ENCODE data around the gene BUB3. TPM values are rescaled to one million over a fixed set of nuclear protein-coding genes. Genes with fewer than 3 reads are reported as not detected.
A peak's percentile ranks its signal among the peaks of the same experiment; 100 is the strongest.

Gene BUB3
- total and polyA plus RNA-seq, 2 experiments from 2014 or later = 243 to 272 TPM

- Histone ChIP-seq H3K27me3 (ENCODE audit: insufficient read depth) (peaks cover 69% of the 10 kb centered on the region), H3K9me2 (ENCODE audit: insufficient read depth) (no peaks in the 10 kb centered on the region), H3K79me2 (replicated peaks; ENCODE audit: insufficient read depth) (peaks cover 18% of the 10 kb centered on the region), H2AFZ (peak overlapping the region; percentile 78; the same call in 1 of the 2 replicates), H3K4me3 (peak overlapping the region; percentile 60), H4K20me1 (replicated peaks; ENCODE audit: insufficient read depth) (peaks cover 15% of the 10 kb centered on the region), H3F3A (replicated peaks; ENCODE audit: low read depth) (peaks cover 33% of the 10 kb centered on the region), H3K4me1 (ENCODE audit: insufficient read depth) (peaks cover 59% of the 10 kb centered on the region), H3K36me3 (ENCODE audit: insufficient read depth) (peaks cover 10% of the 10 kb centered on the region), H3K4me2 (peak overlapping the region; percentile 83), H3K27ac (ENCODE audit: low read depth) (0 out of 2 replicates have a peak overlapping the region, but pooled peaks have one; percentile 29)
- Mint-ChIP-seq H3K27ac (peak overlapping the region; percentile 82), H3K4me3 (peak overlapping the region; percentile 70), H3K36me3 (ENCODE audit: low read depth) (peaks cover 31% of the 10 kb centered on the region), H3K4me1 (peaks cover 51% of the 10 kb centered on the region), H3K27me3 (ENCODE audit: insufficient read depth, low read depth, poor library complexity) (peaks cover 63% of the 10 kb centered on the region), H3K9me3 (peaks cover 5% of the 10 kb centered on the region; the same call in 2 of the 3 replicates)
- DNase-seq (ENCODE audit: low spot score) = peak; percentile 89
- no peak for TF ChIP-seq ZNF331 (CRISPR knock-in tag; IDR thresholded peaks at IDR 0.05; ENCODE audit: low read depth)
- peak; percentile 21; the same call in 1 of the 2 replicates for TF ChIP-seq POLR2AphosphoS5 (IDR thresholded peaks at IDR 0.05; ENCODE audit: low read depth)
- no peak for TF ChIP-seq NANOG (IDR thresholded peaks at IDR 0.05; ENCODE audit: borderline replicate concordance)
- TF ChIP-seq EZH2phosphoT487 (IDR thresholded peaks at IDR 0.05; ENCODE audit: unreplicated experiment) = peak; percentile 60
- peak; percentile 39 for TF ChIP-seq ETS1 (IDR thresholded peaks at IDR 0.05)
- ATAC-seq = peak; percentile 6
Observed at GRCh38 chr10:123150986-123151736, 3.0 kb upstream of the BUB3 start.

- Mint-ChIP-seq H3K4me3 (peak overlapping the region; percentile 70), H3K27ac (peak overlapping the region; percentile 82; the same call in 1 of the 2 replicates), H3K4me1 (peaks cover 51% of the 10 kb centered on the region), H3K27me3 (ENCODE audit: insufficient read depth, low read depth, poor library complexity) (peaks cover 57% of the 10 kb centered on the region), H3K36me3 (ENCODE audit: low read depth) (peaks cover 37% of the 10 kb centered on the region), H3K9me3 (peaks cover 5% of the 10 kb centered on the region; the same call in 2 of the 3 replicates)
- Histone ChIP-seq H3K4me2 (peak overlapping the region; percentile 83), H3K4me3 (peak overlapping the region; percentile 60), H3K27ac (ENCODE audit: low read depth) (no peak overlapping the region), H3K4me1 (ENCODE audit: insufficient read depth) (peaks cover 55% of the 10 kb centered on the region), H3K79me2 (replicated peaks; ENCODE audit: insufficient read depth) (peaks cover 24% of the 10 kb centered on the region), H3F3A (replicated peaks; ENCODE audit: low read depth) (peaks cover 29% of the 10 kb centered on the region), H2AFZ (no peak overlapping the region), H3K27me3 (ENCODE audit: insufficient read depth) (peaks cover 63% of the 10 kb centered on the region), H4K20me1 (replicated peaks; ENCODE audit: insufficient read depth) (peaks cover 20% of the 10 kb centered on the region), H3K9me2 (ENCODE audit: insufficient read depth) (no peaks in the 10 kb centered on the region), H3K36me3 (ENCODE audit: insufficient read depth) (peaks cover 14% of the 10 kb centered on the region)
- no peak for DNase-seq (ENCODE audit: low spot score)
- no peak for ATAC-seq
- TF ChIP-seq JUNB (IDR thresholded peaks at IDR 0.05; ENCODE audit: unreplicated experiment) (no peak), CTCF (conservative IDR thresholded peaks at IDR 0.05; ENCODE audit: low read depth in 2 of 2) (no peak), EZH2phosphoT487 (IDR thresholded peaks at IDR 0.05; ENCODE audit: unreplicated experiment) (no peak), REST (IDR thresholded peaks at IDR 0.05; ENCODE audit: unreplicated experiment) (no peak), ETS1 (IDR thresholded peaks at IDR 0.05) (no peak), CREB1 (CRISPR knock-in tag; IDR thresholded peaks at IDR 0.05; ENCODE audit: low read depth) (no peak), EZH2 (IDR thresholded peaks at IDR 0.05; ENCODE audit: low read depth, unreplicated experiment) (no peak), ZNF114 (CRISPR knock-in tag; IDR thresholded peaks at IDR 0.05) (no peak), ZNF331 (CRISPR knock-in tag; IDR thresholded peaks at IDR 0.05; ENCODE audit: low read depth) (no peak), STAT1 (IDR thresholded peaks at IDR 0.05; ENCODE audit: unreplicated experiment) (no peak), NANOG (IDR thresholded peaks at IDR 0.05; ENCODE audit: borderline replicate concordance) (no peak), POLR2AphosphoS5 (IDR thresholded peaks at IDR 0.05; ENCODE audit: low read depth) (no peak)
Observed at GRCh38 chr10:123151737-123152135, 2.5 kb upstream of the BUB3 start.
